MM.1S (cell line): ENCODE measurements around the gene CHURC1.

Experiments used
- EZH2 ChIP-seq: fragments of 300-600 bp; sonication (generic); optimal IDR thresholded peaks from 2 replicates; pipeline ENCODE3; 2017; ENCODE audit warnings: low read depth, mild to moderate bottlenecking, antibody characterized with exemption, low read length, mixed read lengths
- EZH2phosphoT487 ChIP-seq: fragments of 300-600 bp; sonication (generic); IDR thresholded peaks from 2 replicates; pipeline ENCODE4 v1.6.1; 2018; ENCODE audit warnings: antibody characterized with exemption, low read length
- TF ChIP-seq, protein P1 (sequence below): fragments of 300-600 bp; sonication (generic); IDR thresholded peaks from 2 replicates; pipeline ENCODE4 v1.5.1; 2016; ENCODE audit warnings: antibody characterized with exemption, low read length, mixed read lengths

DNA sequence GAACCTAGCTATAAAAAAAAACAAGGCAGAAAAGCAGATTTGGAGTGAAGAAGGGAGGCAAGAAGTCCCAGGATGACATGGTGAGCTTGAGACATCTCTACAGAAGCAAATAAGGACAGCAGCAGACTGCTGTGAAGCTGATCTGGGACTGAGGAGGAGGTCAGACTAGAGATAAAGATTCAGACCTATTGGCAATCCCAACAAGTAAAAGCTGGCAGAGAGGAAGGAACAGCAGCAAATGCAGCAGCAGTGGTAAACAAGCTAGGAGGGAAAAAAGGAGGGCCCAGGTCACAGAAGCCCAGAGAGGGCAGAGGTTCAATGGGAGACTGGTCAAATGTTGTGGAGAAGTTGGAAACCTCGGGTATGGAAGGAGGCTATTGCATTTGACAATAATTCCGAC, 45.9 kb upstream of the CHURC1 start:
- TF ChIP-seq EZH2 (no peak), EZH2phosphoT487 (no peak)
- TF ChIP-seq, protein P1, sequence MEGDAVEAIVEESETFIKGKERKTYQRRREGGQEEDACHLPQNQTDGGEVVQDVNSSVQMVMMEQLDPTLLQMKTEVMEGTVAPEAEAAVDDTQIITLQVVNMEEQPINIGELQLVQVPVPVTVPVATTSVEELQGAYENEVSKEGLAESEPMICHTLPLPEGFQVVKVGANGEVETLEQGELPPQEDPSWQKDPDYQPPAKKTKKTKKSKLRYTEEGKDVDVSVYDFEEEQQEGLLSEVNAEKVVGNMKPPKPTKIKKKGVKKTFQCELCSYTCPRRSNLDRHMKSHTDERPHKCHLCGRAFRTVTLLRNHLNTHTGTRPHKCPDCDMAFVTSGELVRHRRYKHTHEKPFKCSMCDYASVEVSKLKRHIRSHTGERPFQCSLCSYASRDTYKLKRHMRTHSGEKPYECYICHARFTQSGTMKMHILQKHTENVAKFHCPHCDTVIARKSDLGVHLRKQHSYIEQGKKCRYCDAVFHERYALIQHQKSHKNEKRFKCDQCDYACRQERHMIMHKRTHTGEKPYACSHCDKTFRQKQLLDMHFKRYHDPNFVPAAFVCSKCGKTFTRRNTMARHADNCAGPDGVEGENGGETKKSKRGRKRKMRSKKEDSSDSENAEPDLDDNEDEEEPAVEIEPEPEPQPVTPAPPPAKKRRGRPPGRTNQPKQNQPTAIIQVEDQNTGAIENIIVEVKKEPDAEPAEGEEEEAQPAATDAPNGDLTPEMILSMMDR: no peak
